ENCODE data around the gene AP2A2. TPM values are rescaled to one million over a fixed set of nuclear protein-coding genes. Genes with fewer than 3 reads are reported as not detected.
A peak's percentile ranks its signal among the peaks of the same experiment; 100 is the strongest.

Gene AP2A2
- total RNA-seq, 1 donor from 2014 or later, result 105 TPM

DNA sequence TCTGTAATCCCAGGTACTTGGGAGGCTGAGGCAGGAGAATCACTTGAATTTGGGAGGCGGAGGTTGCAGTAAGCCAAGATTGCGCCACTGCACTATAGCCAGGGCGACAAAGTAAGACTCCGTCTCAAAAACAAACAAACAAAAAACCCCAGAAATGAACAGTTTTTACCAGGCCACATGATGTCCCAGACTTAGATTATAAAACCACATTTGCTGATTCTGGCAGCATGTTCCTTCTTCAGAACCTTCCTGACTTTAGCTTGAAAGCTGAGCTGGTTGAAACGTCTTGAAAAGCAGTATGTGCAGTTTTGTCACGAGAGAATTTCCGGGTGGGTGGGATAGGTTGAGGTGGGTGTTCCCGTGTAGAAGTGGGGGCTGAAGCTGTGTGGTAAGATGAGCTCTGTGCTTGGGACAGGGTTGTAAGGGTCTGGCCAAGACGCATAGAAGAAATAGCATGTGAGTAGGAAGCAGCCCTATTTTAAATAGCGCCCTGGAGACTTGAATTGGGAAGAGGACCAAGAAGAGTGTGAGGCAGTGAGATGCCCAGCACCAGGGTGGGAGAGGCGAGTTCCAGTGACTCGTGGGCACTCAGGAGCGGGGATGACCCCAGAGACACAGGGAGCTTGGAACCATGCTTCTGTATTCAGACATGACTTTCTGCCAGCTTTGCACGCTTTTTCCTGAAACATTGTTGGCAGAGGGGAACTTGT lies 7.6 kb downstream of the AP2A2 start:
- FAIRE-seq, result no peak

DNA sequence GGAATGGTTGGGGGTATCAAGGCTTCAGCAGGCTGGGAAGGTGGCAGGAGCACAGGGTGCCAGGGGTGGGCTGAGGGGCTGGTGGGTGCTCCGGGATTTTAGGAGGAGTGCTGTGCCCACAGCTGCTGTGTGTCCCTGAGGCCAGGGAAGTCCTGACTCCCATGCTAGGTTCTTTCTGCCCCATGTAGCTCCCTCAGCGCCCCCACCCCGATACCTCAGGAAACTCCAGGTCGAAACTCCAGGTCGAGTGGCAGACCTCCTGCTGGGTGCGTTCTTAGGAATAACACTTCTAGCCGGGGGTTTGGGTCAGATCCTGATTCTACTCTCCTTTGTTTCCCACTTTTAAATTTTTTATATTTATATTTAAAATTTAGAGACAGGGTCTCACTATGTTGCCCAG lies 8.3 kb downstream of the AP2A2 start:
- no peaks in the 10 kb centered on the region for H3K27me3 ChIP-seq (ENCODE audit: insufficient read depth, low read length)
- Mint-ChIP-seq H3K27me3 (ENCODE audit: low read depth, unreplicated experiment) (no peaks in the 10 kb centered on the region), H3K4me1 (ENCODE audit: low read depth, unreplicated experiment) (peaks cover 31% of the 10 kb centered on the region), H3K4me3 (ENCODE audit: unreplicated experiment) (no peak overlapping the region), H3K36me3 (ENCODE audit: low read depth, unreplicated experiment) (peaks cover 5% of the 10 kb centered on the region), H3K9me3 (ENCODE audit: unreplicated experiment) (no peaks in the 10 kb centered on the region), H3K27ac (ENCODE audit: unreplicated experiment) (no peak overlapping the region)
- no peak overlapping the region for H3K4me3 ChIP-seq (ENCODE audit: insufficient read depth, low read depth, low read length)
- no peak overlapping the region for H2AFZ ChIP-seq (ENCODE audit: low read depth, low read length)
- H3K9me3 ChIP-seq (ENCODE audit: insufficient read depth, low read depth, low read length), result no peaks in the 10 kb centered on the region
- no peak overlapping the region for H3K4me2 ChIP-seq (ENCODE audit: low read length)
- H3K36me3 ChIP-seq (ENCODE audit: insufficient read depth, low read length), result peaks cover 2% of the 10 kb centered on the region
- FAIRE-seq (no peak), DNase-seq (ENCODE audit: low read depth) (no peak)
- TF ChIP-seq, protein P1, sequence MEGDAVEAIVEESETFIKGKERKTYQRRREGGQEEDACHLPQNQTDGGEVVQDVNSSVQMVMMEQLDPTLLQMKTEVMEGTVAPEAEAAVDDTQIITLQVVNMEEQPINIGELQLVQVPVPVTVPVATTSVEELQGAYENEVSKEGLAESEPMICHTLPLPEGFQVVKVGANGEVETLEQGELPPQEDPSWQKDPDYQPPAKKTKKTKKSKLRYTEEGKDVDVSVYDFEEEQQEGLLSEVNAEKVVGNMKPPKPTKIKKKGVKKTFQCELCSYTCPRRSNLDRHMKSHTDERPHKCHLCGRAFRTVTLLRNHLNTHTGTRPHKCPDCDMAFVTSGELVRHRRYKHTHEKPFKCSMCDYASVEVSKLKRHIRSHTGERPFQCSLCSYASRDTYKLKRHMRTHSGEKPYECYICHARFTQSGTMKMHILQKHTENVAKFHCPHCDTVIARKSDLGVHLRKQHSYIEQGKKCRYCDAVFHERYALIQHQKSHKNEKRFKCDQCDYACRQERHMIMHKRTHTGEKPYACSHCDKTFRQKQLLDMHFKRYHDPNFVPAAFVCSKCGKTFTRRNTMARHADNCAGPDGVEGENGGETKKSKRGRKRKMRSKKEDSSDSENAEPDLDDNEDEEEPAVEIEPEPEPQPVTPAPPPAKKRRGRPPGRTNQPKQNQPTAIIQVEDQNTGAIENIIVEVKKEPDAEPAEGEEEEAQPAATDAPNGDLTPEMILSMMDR (IDR thresholded peaks at IDR 0.05; ENCODE audit: insufficient read depth, low read depth, low read length), result no peak
- TF ChIP-seq EZH2 (IDR thresholded peaks at IDR 0.05; ENCODE audit: insufficient read depth, low read length), result no peak
- H3K4me1 ChIP-seq (ENCODE audit: insufficient read depth, low read length), result no peaks in the 10 kb centered on the region
- H3K27ac ChIP-seq (ENCODE audit: low read depth, low read length), result no peak overlapping the region
- H4K20me1 ChIP-seq (ENCODE audit: insufficient read depth, low read length), result peaks cover 88% of the 10 kb centered on the region
- H3K79me2 ChIP-seq (ENCODE audit: insufficient read depth, low read length), result peaks cover 89% of the 10 kb centered on the region
- H3K9ac ChIP-seq (ENCODE audit: low read length), result no peak overlapping the region

More for the DNA sequence above, 7.6 kb downstream of the AP2A2 start:
- Histone ChIP-seq H3K27me3 (ENCODE audit: insufficient read depth, low read length) (no peaks in the 10 kb centered on the region), H3K27ac (ENCODE audit: low read depth, low read length) (no peak overlapping the region), H3K79me2 (ENCODE audit: insufficient read depth, low read length) (peaks cover 91% of the 10 kb centered on the region), H4K20me1 (ENCODE audit: insufficient read depth, low read length) (peaks cover 90% of the 10 kb centered on the region), H2AFZ (ENCODE audit: low read depth, low read length) (no peak overlapping the region), H3K4me1 (ENCODE audit: insufficient read depth, low read length) (no peaks in the 10 kb centered on the region), H3K9ac (ENCODE audit: low read length) (no peak overlapping the region), H3K9me3 (ENCODE audit: insufficient read depth, low read depth, low read length) (no peaks in the 10 kb centered on the region), H3K36me3 (ENCODE audit: insufficient read depth, low read length) (peaks cover 2% of the 10 kb centered on the region), H3K4me3 (ENCODE audit: insufficient read depth, low read depth, low read length) (no peak overlapping the region), H3K4me2 (ENCODE audit: low read length) (peak overlapping the region; percentile 4)
- H3K27me3 Mint-ChIP-seq (ENCODE audit: low read depth, unreplicated experiment), result no peaks in the 10 kb centered on the region
- DNase-seq (ENCODE audit: low read depth), result peak; percentile 42
- no peak for TF ChIP-seq EZH2 (IDR thresholded peaks at IDR 0.05; ENCODE audit: insufficient read depth, low read length)
- TF ChIP-seq, protein P1 (IDR thresholded peaks at IDR 0.05; ENCODE audit: insufficient read depth, low read depth, low read length), result no peak
- peaks cover 7% of the 10 kb centered on the region for H3K36me3 Mint-ChIP-seq (ENCODE audit: low read depth, unreplicated experiment)
- peaks cover 31% of the 10 kb centered on the region for H3K4me1 Mint-ChIP-seq (ENCODE audit: low read depth, unreplicated experiment)
- H3K9me3 Mint-ChIP-seq (ENCODE audit: unreplicated experiment), result no peaks in the 10 kb centered on the region
- H3K4me3 Mint-ChIP-seq (ENCODE audit: unreplicated experiment), result peak overlapping the region; percentile 27
- H3K27ac Mint-ChIP-seq (ENCODE audit: unreplicated experiment), result no peak overlapping the region

GRCh38 chr11:934527-934926 lies 8.9 kb downstream of the AP2A2 start:
- no peak for DNase-seq (ENCODE audit: low read depth)
- Histone ChIP-seq H3K27me3 (ENCODE audit: insufficient read depth, low read length) (no peaks in the 10 kb centered on the region), H2AFZ (ENCODE audit: low read depth, low read length) (no peak overlapping the region), H3K9me3 (ENCODE audit: insufficient read depth, low read depth, low read length) (no peaks in the 10 kb centered on the region), H3K79me2 (ENCODE audit: insufficient read depth, low read length) (peaks cover 85% of the 10 kb centered on the region), H3K4me1 (ENCODE audit: insufficient read depth, low read length) (no peaks in the 10 kb centered on the region), H3K9ac (ENCODE audit: low read length) (no peak overlapping the region), H4K20me1 (ENCODE audit: insufficient read depth, low read length) (peaks cover 86% of the 10 kb centered on the region), H3K36me3 (ENCODE audit: insufficient read depth, low read length) (peaks cover 2% of the 10 kb centered on the region), H3K4me2 (ENCODE audit: low read length) (no peak overlapping the region), H3K4me3 (ENCODE audit: insufficient read depth, low read depth, low read length) (no peak overlapping the region), H3K27ac (ENCODE audit: low read depth, low read length) (no peak overlapping the region)
- no peaks in the 10 kb centered on the region for H3K27me3 Mint-ChIP-seq (ENCODE audit: low read depth, unreplicated experiment)
- H3K36me3 Mint-ChIP-seq (ENCODE audit: low read depth, unreplicated experiment), result peaks cover 5% of the 10 kb centered on the region
- no peak for TF ChIP-seq EZH2 (IDR thresholded peaks at IDR 0.05; ENCODE audit: insufficient read depth, low read length)
- H3K4me1 Mint-ChIP-seq (ENCODE audit: low read depth, unreplicated experiment), result peaks cover 31% of the 10 kb centered on the region
- H3K9me3 Mint-ChIP-seq (ENCODE audit: unreplicated experiment), result no peaks in the 10 kb centered on the region
- H3K27ac Mint-ChIP-seq (ENCODE audit: unreplicated experiment), result no peak overlapping the region
- H3K4me3 Mint-ChIP-seq (ENCODE audit: unreplicated experiment), result no peak overlapping the region
- no peak for FAIRE-seq
